ENCODE data around the gene ZNF485. TPM values are rescaled to one million over a fixed set of nuclear protein-coding genes. Genes with fewer than 3 reads are reported as not detected.

ZNF485 gene
- total RNA-seq, 1 experiment from 2014 or later, result 1.2 TPM

GRCh38 chr10:43569681-43570080, 36.6 kb upstream of the ZNF485 start:
- Histone ChIP-seq H2AFZ (ENCODE audit: low read length) (no peak overlapping the region), H3K4me1 (ENCODE audit: insufficient read depth, low read length) (peaks cover 16% of the 10 kb centered on the region), H3K4me3 (ENCODE audit: low read length) (no peak overlapping the region), H4K20me1 (ENCODE audit: low read length) (no peaks in the 10 kb centered on the region), H3K9me2 (replicated peaks; ENCODE audit: low read length) (no peaks in the 10 kb centered on the region), H3K4me2 (ENCODE audit: low read length) (no peak overlapping the region), H3K79me2 (ENCODE audit: low read length) (peaks cover 10% of the 10 kb centered on the region), H3K9ac (ENCODE audit: low read length) (no peak overlapping the region), H3K27me3 (ENCODE audit: low read length) (no peaks in the 10 kb centered on the region), H3K36me3 (ENCODE audit: low read depth, low read length) (peaks cover 29% of the 10 kb centered on the region), H3K27ac (ENCODE audit: low read length) (no peak overlapping the region), H3K9me3 (ENCODE audit: low read length) (no peaks in the 10 kb centered on the region), H3F3A (ENCODE audit: low read length, unreplicated experiment) (no peaks in the 10 kb centered on the region)
- ChIA-PET CTCF (no interaction called here), POLR2A (ENCODE audit: unreplicated experiment) (no interaction called here)
- BruUV-seq (replicated peaks), result no TSS peak
- DNase-seq (peak; percentile 29), ATAC-seq (no peak)
- TF ChIP-seq EZH2phosphoT487 (IDR thresholded peaks at IDR 0.05; ENCODE audit: borderline replicate concordance, low read length), result no peak
- TF ChIP-seq CTCF (conservative IDR thresholded peaks at IDR 0.05; ENCODE audit: low read depth, low read length), result no peak
- no peak for TF ChIP-seq EZH2 (IDR thresholded peaks at IDR 0.05; ENCODE audit: low read length, unreplicated experiment)
- intact Hi-C loops (cut with micrococcal nuclease), result no loop called here

- Histone ChIP-seq H3K9me3 (ENCODE audit: low read length) (no peaks in the 10 kb centered on the region), H4K20me1 (ENCODE audit: low read length) (no peaks in the 10 kb centered on the region), H3K79me2 (ENCODE audit: low read length) (peaks cover 10% of the 10 kb centered on the region), H3F3A (ENCODE audit: low read length, unreplicated experiment) (no peaks in the 10 kb centered on the region), H3K9ac (ENCODE audit: low read length) (no peak overlapping the region), H3K4me3 (ENCODE audit: low read length) (no peak overlapping the region), H3K4me2 (ENCODE audit: low read length) (no peak overlapping the region), H3K27me3 (ENCODE audit: low read length) (no peaks in the 10 kb centered on the region), H3K4me1 (ENCODE audit: insufficient read depth, low read length) (peaks cover 19% of the 10 kb centered on the region), H3K9me2 (replicated peaks; ENCODE audit: low read length) (no peaks in the 10 kb centered on the region), H2AFZ (ENCODE audit: low read length) (no peak overlapping the region), H3K36me3 (ENCODE audit: low read depth, low read length) (peaks cover 26% of the 10 kb centered on the region), H3K27ac (ENCODE audit: low read length) (no peak overlapping the region)
- intact Hi-C loops (cut with micrococcal nuclease), result no loop called here
- ChIA-PET POLR2A (ENCODE audit: unreplicated experiment) (no interaction called here), CTCF (no interaction called here)
- TF ChIP-seq EZH2phosphoT487 (IDR thresholded peaks at IDR 0.05; ENCODE audit: borderline replicate concordance, low read length) (no peak), EZH2 (IDR thresholded peaks at IDR 0.05; ENCODE audit: low read length, unreplicated experiment) (no peak), CTCF (conservative IDR thresholded peaks at IDR 0.05; ENCODE audit: low read depth, low read length) (no peak)
- no TSS peak for BruUV-seq (replicated peaks)
- ATAC-seq, result no peak
- no peak for DNase-seq
These were observed 35.3 kb upstream of the ZNF485 start for GRCh38 chr10:43570971-43571370.

GRCh38 chr10:43573250-43574000, 32.8 kb upstream of the ZNF485 start:
- peaks cover 9% of the 10 kb centered on the region for H3K36me3 ChIP-seq (ENCODE audit: low read depth, low read length)
- peak; percentile 18 for ATAC-seq
- H3K27me3 ChIP-seq (ENCODE audit: low read length), result no peaks in the 10 kb centered on the region
- BruUV-seq (replicated peaks), result TSS peak; percentile 45
- no peaks in the 10 kb centered on the region for H3K9me2 ChIP-seq (replicated peaks; ENCODE audit: low read length)
- peak overlapping the region; percentile 25; the same call in 1 of the 2 replicates for H3K27ac ChIP-seq (ENCODE audit: low read length)
- H3K9me3 ChIP-seq (ENCODE audit: low read length), result no peaks in the 10 kb centered on the region
- peak overlapping the region; percentile 84 for H2AFZ ChIP-seq (ENCODE audit: low read length)
- H3K4me2 ChIP-seq (ENCODE audit: low read length), result peak overlapping the region; percentile 98
- H3K79me2 ChIP-seq (ENCODE audit: low read length), result peaks cover 7% of the 10 kb centered on the region
- peak overlapping the region; percentile 73 for H3K4me3 ChIP-seq (ENCODE audit: low read length)
- ChIA-PET POLR2A (ENCODE audit: unreplicated experiment) (no interaction called here), CTCF (interaction anchor here (0.6 kb wide), 1 partner anchor 79 kb away, joined by 3 read pairs; no protein-coding TSS in a partner anchor)
- DNase-seq, result no peak
- peak overlapping the region; percentile 64 for H3K9ac ChIP-seq (ENCODE audit: low read length)
- H4K20me1 ChIP-seq (ENCODE audit: low read length), result no peaks in the 10 kb centered on the region
- intact Hi-C loops (cut with micrococcal nuclease), result no loop called here
- TF ChIP-seq CTCF (conservative IDR thresholded peaks at IDR 0.05; ENCODE audit: low read depth, low read length) (no peak), EZH2 (IDR thresholded peaks at IDR 0.05; ENCODE audit: low read length, unreplicated experiment) (no peak), EZH2phosphoT487 (IDR thresholded peaks at IDR 0.05; ENCODE audit: borderline replicate concordance, low read length) (no peak)
- H3K4me1 ChIP-seq (ENCODE audit: insufficient read depth, low read length), result peaks cover 19% of the 10 kb centered on the region
- no peaks in the 10 kb centered on the region for H3F3A ChIP-seq (ENCODE audit: low read length, unreplicated experiment)

Measured in PC-3 (cell line).